GM12891 (cell line): Measurements from ENCODE around the gene VEGFB.
"Not testable (repeated sequence)": the region's sequence is repeated elsewhere in the genome, so short reads cannot be mapped to it uniquely, and the experiment has no call there.

Experiments
- DNase-seq: peaks from one replicate; pipeline ENCODE4 v3.0.0; 2011; ENCODE audit warnings: low spot score; ENCODE audit not compliant: insufficient read length
- FAIRE-seq: peaks from 2 replicates; lab custom pipeline; 2011; peaks lifted over from hg19 to GRCh38; lab: Jason Lieb, UNC
- PAX5 ChIP-seq: IDR thresholded peaks from 2 replicates; pipeline ENCODE4 v1.6.1; 2011; ENCODE audit warnings: low read length, moderate library complexity, mild to moderate bottlenecking; ENCODE audit not compliant: insufficient read depth, severe bottlenecking
- POLR2A ChIP-seq: IDR thresholded peaks from 2 replicates; pipeline ENCODE4 v1.6.1; 2011; ENCODE audit warnings: low read depth, low read length, control low read depth
- POLR2AphosphoS5 ChIP-seq: IDR thresholded peaks from 2 replicates; pipeline ENCODE4 v1.6.1; 2011; ENCODE audit warnings: low read depth, low read length, control low read depth
- POU2F2 ChIP-seq: IDR thresholded peaks from 2 replicates; pipeline ENCODE4 v1.6.1; 2011; ENCODE audit warnings: low read depth, mild to moderate bottlenecking, control low read depth, low read length, moderate library complexity
- SPI1 ChIP-seq: IDR thresholded peaks from 2 replicates; pipeline ENCODE4 v1.6.1; 2011; ENCODE audit warnings: low read depth, low read length, control low read depth
- TAF1 ChIP-seq: IDR thresholded peaks from 2 replicates; pipeline ENCODE4 v1.6.1; 2011; ENCODE audit warnings: low read depth, low read length, control low read depth

The VEGFB gene

DNA sequence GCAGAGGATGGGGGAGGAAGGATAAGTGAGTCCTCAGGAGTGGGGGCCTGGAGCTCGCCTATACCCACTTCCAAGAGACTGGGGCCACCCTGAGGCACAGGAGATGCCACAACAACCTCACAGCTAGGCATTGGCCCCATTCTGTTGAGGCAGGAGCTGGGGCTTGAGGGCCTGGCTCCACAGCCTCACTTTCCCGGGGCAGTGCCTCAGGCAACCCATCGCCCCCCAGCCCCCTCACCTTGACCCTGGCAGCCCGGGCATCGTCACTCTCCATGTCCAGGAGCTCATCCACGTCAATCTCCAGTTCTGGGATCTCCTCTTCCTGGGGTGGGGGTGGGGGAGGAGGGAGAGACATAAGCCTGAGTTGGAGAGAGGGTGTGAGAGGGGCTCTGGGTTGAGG lies 10.6 kb downstream of the VEGFB start:
- TF ChIP-seq POLR2AphosphoS5 (peak; percentile 61; the same call in 1 of the 2 replicates), TAF1 (no peak)
- DNase-seq: no peak
- no peak for FAIRE-seq

DNA sequence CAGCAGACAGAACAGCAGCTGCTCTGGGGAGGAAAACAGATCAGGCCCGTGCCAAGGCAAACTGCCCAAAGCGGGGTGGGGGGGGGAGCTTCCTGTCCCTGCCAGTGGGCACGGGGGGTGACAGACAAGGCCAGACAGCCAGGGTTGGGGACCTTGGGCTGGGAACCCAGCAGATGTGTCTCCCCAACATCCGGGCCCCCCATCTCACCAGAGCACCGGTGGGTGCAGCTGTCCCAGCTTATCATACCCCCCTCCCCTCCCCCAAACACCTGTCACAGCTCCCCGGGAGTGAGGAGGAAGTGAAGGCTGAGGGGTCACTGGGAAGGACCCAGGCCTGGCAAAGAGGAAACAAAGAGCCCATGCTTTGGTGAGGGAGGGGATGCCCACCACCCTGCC lies 11.0 kb downstream of the VEGFB start:
- TF ChIP-seq SPI1 (no peak; the same call in 1 of the 2 replicates), POLR2A (no peak), POLR2AphosphoS5 (no peak), POU2F2 (no peak), PAX5 (no peak), TAF1 (no peak)
- FAIRE-seq (no peak), DNase-seq (no peak)

DNA sequence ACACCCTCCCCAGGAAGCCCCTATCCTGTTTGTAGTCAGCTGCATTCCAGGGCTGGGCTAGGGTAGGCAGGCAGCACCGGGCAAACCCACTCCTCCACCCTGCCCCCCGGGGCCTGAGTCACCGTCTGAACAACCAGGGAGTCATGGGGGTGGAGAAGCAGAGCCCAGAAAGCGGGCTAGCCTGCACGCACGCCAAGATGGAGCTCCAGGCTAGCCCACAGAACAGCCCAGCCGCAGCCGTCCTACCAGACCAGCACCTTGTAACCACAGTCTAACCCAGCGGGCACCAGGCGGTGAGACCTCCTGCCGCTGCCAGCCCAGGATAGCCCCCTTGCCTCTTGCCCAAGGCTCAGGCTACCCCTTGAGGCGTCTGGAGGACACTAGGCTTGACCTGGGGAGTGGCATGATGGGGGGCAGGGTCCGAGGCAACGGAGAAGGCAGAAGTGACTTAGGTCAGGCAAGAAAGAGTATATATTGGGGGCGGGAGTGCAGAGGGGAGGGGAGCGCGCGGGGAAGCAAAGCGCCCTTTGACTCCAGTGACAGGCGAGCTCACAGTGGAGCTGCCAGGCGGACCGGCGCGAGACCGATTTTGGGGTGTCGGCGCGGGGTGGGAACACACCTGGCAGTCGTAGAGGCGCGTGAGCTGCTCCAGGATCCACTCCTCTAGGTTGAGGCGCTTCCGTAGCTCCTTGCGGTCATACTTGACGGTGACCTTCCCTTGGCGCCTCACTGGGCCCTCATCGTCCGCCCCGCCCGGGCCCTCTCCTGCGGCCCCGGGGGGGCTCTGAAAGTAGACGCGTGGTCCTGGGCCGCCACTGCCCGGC lies 11.6 kb downstream of the VEGFB start:
- TF ChIP-seq TAF1: 0 out of 2 replicates have a peak, but pooled peaks have one; percentile 17
- no peak for TF ChIP-seq POLR2AphosphoS5
- TF ChIP-seq POLR2A: 0 out of 2 replicates have a peak, but pooled peaks have one; percentile 23
- no peak for TF ChIP-seq PAX5
- TF ChIP-seq POU2F2: no peak
- no peak for TF ChIP-seq SPI1
- FAIRE-seq: peak; percentile 16
- no peak for DNase-seq

DNA sequence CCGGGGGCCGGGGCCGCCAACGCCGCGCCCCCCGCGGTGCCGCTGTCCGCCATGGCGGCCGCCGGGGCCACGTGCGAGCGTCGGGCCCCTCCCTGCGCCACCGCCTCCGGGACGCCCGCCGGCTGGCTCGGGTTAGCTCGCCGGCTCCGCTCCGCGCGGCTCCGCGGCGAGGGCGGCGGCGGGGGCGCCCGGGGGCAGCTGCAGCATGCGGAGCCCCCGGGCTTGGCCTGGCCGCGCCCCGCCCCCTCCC lies 12.2 kb downstream of the VEGFB start:
- DNase-seq, FAIRE-seq: not testable (repeated sequence)

DNA sequence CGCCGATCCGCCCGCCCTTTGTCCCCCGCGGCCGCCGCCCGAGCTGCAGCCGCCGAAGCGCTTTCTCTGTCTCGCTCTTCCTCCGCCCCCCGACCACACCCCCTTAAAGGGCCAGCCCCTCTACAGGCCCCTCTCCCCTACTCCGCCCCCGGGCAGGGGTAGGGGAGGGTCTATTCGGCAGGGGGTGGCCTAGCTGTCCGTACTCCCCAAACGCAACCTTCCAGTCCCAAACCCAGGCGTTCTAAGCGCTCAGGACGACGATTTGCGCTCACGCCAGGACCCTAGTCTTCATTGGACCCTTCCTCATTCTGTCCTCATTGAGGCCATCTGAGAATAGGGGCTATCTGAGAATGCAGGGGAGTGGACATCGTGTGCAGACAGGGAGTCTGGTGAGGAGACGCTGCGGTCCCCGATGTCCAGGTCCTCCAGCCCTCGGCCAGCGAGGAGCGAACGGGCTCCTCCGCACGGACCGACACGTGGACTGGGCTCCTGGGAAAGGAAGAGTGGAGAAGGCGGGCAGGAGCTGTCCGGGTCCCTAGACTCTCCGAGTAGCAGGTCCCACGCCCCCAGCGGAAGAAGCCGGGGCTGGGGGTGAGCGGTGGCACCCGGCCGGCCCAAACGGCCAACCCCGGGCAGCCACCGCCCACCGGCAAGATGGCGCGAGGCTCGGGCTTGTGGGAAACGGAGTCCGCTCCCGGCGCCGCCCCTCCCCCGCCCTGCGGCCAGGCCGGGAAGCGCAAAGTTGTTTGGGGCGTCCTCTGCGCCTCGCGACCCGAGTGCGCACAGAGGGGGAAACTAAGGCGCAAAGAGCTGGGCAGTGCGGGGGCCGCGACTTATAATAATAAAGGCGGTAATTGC lies 12.7 kb downstream of the VEGFB start, which contains the start of gene PPP1R14B:
TSS of gene PPP1R14B (minus strand) at position 73 of the 858 bp plus-strand sequence. CDS start 270 bp downstream, outside the sequence.
- no peak for TF ChIP-seq TAF1
- no peak for TF ChIP-seq POLR2AphosphoS5
- no peak for TF ChIP-seq PAX5
- no peak for TF ChIP-seq POU2F2
- no peak for TF ChIP-seq POLR2A
- no peak for TF ChIP-seq SPI1
- FAIRE-seq (peak; percentile 59), DNase-seq (peak; percentile 85)

DNA sequence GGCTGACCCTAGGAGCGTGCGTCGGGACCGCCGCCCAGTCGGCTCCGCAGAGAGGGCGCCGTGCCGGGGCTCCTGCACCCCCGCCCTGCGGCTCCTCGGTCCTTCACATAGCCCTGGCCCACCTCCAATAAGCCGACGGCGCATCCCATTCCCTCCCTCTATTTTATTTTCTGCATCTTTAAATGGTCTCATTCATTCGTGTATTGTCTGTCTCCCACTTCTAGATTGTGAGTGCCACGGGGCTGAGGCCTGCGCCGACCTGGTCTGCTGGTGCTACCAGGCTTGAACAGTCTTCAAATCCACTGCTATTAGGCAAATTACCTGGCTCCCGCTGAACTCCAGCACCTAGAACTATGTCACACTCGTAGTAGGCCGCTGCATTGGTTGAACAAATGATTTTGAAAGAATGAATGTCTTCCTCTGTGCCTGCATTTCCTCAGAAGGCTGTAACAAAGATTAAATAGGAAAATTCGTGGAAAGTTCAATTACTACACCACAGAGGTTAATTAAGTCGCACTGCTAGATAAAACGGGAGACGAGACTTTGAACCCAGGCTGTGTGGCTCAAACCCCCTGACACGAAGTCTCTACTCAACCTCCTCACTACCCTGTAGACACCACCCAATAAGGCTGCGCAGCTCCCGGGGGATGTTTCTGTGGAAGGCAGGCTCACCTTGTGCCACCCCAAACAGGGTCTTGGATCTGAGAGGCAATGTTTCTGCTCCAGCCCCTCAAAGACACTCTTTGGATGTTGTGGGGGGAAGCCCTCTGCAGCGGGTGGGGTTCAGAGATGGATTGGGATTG lies 13.5 kb downstream of the VEGFB start:
- TF ChIP-seq POLR2AphosphoS5 (no peak), POU2F2 (no peak), SPI1 (no peak), POLR2A (no peak), PAX5 (no peak), TAF1 (no peak)
- FAIRE-seq: no peak
- DNase-seq: no peak

DNA sequence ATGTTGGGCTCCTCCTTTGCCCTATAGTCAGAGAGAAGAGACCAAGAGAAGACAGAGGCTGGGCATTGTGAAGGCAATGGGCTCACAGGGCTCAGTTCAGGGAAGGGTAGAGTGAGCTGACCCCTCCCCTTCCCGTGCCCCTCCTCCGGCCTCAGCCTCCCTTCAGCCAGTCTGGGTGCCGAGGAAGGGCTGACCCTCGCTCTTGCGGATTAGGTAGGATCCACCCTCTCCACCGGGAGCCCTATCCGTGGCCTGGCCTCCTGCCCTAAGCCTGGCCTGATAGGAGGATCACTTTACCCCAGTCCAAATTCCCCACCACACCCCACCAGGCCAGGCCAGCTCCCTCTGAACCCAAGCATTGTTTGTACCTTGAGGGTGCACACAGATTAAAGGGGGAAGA lies 14.2 kb downstream of the VEGFB start:
- DNase-seq (no peak), FAIRE-seq (no peak)
- TF ChIP-seq POU2F2 (no peak), POLR2A (no peak), SPI1 (no peak), PAX5 (no peak), POLR2AphosphoS5 (no peak), TAF1 (no peak)

DNA sequence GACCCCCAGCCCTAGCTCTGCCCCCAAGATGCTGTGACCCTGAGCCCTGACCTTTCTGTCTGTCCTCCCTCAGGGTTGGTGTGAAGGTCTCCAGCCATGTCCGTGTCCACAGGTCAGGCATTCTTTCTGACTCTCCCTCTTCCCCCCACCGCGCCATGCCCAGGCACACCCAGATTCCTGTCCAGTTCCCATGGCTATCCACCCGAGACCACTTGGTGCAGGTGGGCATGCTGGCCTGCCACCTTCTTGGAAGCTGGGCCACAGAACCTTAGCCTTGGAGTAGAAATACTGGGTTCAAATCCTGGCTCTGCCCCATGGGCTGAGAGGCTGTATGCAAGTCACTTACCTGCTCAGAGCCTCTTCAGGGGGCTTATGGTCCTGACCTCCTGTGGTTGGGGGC lies 14.7 kb downstream of the VEGFB start:
- TF ChIP-seq PAX5 (no peak), SPI1 (no peak), POLR2AphosphoS5 (no peak), POLR2A (no peak), POU2F2 (no peak), TAF1 (no peak)
- DNase-seq (no peak), FAIRE-seq (no peak)
